SU-DHL-6 (cell line): ENCODE results near the gene GABBR1.

Experiments
- H2AFZ ChIP-seq: fragments of 200-600 bp; sonication (generic); 2 replicates; pipeline ENCODE4 v1.6.1; 2014; ENCODE audit warnings: low read depth, mild to moderate bottlenecking, moderate library complexity, mixed read lengths, antibody characterized with exemption, low read length; ENCODE audit not compliant: severe bottlenecking
- H3F3A ChIP-seq: fragments of 200-600 bp; shearing (Covaris generic); 2 replicates; pipeline ENCODE4 v1.6.0; 2016; ENCODE audit warnings: antibody characterized with exemption, mild to moderate bottlenecking; ENCODE audit not compliant: insufficient read depth
- H3K27ac ChIP-seq: fragments of 200-600 bp; sonication (generic); 2 replicates; pipeline ENCODE4 v1.5.1; 2016; ENCODE audit warnings: low read depth, mild to moderate bottlenecking, low read length, moderate library complexity, mixed read lengths
- H3K27me3 ChIP-seq: fragments of 200-600 bp; sonication (generic), shearing (Covaris generic); 2 replicates; pipeline ENCODE4 v1.6.0; 2014; ENCODE audit warnings: mild to moderate bottlenecking, low read length
- H3K36me3 ChIP-seq: fragments of 200-600 bp; sonication (generic); 2 replicates; pipeline ENCODE4 v1.6.1; 2014; ENCODE audit warnings: mild to moderate bottlenecking, low read length, mixed read lengths
- H3K4me2 ChIP-seq: fragments of 300-600, 200-600 bp; shearing (Covaris generic), sonication (generic); 2 replicates; pipeline ENCODE4 v1.6.0; 2014; ENCODE audit warnings: low read length, low read depth, mild to moderate bottlenecking; ENCODE audit not compliant: poor library complexity, severe bottlenecking
- H3K4me3 ChIP-seq: fragments of 200-600 bp; sonication (generic); 2 replicates; pipeline ENCODE4 v1.5.1; 2014; ENCODE audit warnings: antibody characterized with exemption, low read length, mild to moderate bottlenecking, mixed read lengths; ENCODE audit not compliant: insufficient read depth, poor library complexity, severe bottlenecking
- H3K79me2 ChIP-seq: fragments of 200-600 bp; sonication (generic); 2 replicates; pipeline ENCODE4 v1.6.1; 2014; ENCODE audit warnings: mild to moderate bottlenecking, low read length, moderate library complexity; ENCODE audit not compliant: insufficient read depth
- H3K9ac ChIP-seq: fragments of 200-600 bp; sonication (generic); 2 replicates; pipeline ENCODE4 v1.7.0; 2014; ENCODE audit warnings: mild to moderate bottlenecking, low read length
- H3K9me2 ChIP-seq: fragments of 200-600 bp; sonication (generic); replicated peaks from 2 replicates; pipeline ENCODE4 v1.6.1; 2014; ENCODE audit warnings: low read length; ENCODE audit not compliant: insufficient read depth
- H3K9me3 ChIP-seq: fragments of 200-600 bp; sonication (generic); 2 replicates; pipeline ENCODE4 v1.6.1; 2014; ENCODE audit warnings: low read length, mixed read lengths; ENCODE audit not compliant: insufficient read depth
- H4K20me1 ChIP-seq: fragments of 200-600 bp; sonication (generic); 2 replicates; pipeline ENCODE4 v1.6.1; 2014; ENCODE audit warnings: low read depth, mild to moderate bottlenecking, antibody characterized with exemption, low read length, moderate library complexity, mixed read lengths
- EZH2phosphoT487 ChIP-seq: fragments of 200-600 bp; sonication (generic), shearing (Covaris generic); conservative IDR thresholded peaks from 2 replicates; pipeline ENCODE4 v1.6.1; 2018; ENCODE audit warnings: mild to moderate bottlenecking, antibody characterized with exemption, low read length, moderate library complexity, mixed read lengths
- TF ChIP-seq, protein P1 (sequence below): fragments of 200-600 bp; sonication (generic); IDR thresholded peaks from one replicate; pipeline ENCODE4 v1.5.1; 2017; ENCODE audit warnings: antibody characterized with exemption, mild to moderate bottlenecking, low read length, moderate library complexity; ENCODE audit not compliant: insufficient read depth, poor library complexity, severe bottlenecking

GABBR1 gene

DNA sequence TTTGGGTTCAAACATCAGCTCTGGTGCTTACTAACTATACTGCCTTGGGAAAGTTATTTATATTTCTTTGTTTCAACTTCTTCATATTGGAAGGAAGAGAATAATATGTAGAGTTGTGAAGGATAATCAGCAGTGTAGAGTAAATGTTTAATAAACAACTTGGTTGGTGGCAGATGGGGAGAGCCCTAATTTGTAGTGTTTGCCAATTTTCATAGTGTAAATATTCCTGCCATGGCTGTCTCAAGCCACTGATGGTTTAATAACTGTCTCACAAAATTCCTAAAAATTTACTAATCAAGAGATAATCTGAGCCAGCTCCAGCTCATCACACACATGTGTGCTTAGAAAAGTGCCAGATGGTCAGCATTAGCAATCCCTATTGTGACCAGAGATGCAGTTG lies 48.2 kb downstream of the GABBR1 start, which contains the start of gene OR2H2:
Gene OR2H2, plus strand, starts transcription at position 301 of the 400 bp plus-strand sequence. CDS start 2,824 bp downstream, outside the sequence.
- no peaks in the 10 kb centered on the region for H4K20me1 ChIP-seq
- H3K79me2 ChIP-seq: no peaks in the 10 kb centered on the region
- no peaks in the 10 kb centered on the region for H3K9me3 ChIP-seq
- no peak within 1 kb of the TSS for H3K4me2 ChIP-seq
- H3F3A ChIP-seq: no peaks in the 10 kb centered on the region
- no peaks in the 10 kb centered on the region for H3K9me2 ChIP-seq
- no peaks in the 10 kb centered on the region for H3K36me3 ChIP-seq
- H2AFZ ChIP-seq: no peak within 1 kb of the TSS
- no peak within 1 kb of the TSS for H3K27ac ChIP-seq
- no peak within 1 kb of the TSS for H3K4me3 ChIP-seq
- TF ChIP-seq, protein P1, sequence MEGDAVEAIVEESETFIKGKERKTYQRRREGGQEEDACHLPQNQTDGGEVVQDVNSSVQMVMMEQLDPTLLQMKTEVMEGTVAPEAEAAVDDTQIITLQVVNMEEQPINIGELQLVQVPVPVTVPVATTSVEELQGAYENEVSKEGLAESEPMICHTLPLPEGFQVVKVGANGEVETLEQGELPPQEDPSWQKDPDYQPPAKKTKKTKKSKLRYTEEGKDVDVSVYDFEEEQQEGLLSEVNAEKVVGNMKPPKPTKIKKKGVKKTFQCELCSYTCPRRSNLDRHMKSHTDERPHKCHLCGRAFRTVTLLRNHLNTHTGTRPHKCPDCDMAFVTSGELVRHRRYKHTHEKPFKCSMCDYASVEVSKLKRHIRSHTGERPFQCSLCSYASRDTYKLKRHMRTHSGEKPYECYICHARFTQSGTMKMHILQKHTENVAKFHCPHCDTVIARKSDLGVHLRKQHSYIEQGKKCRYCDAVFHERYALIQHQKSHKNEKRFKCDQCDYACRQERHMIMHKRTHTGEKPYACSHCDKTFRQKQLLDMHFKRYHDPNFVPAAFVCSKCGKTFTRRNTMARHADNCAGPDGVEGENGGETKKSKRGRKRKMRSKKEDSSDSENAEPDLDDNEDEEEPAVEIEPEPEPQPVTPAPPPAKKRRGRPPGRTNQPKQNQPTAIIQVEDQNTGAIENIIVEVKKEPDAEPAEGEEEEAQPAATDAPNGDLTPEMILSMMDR: no peak
- no peak for TF ChIP-seq EZH2phosphoT487
- no peak within 1 kb of the TSS for H3K9ac ChIP-seq
- no peaks in the 10 kb centered on the region for H3K27me3 ChIP-seq

DNA sequence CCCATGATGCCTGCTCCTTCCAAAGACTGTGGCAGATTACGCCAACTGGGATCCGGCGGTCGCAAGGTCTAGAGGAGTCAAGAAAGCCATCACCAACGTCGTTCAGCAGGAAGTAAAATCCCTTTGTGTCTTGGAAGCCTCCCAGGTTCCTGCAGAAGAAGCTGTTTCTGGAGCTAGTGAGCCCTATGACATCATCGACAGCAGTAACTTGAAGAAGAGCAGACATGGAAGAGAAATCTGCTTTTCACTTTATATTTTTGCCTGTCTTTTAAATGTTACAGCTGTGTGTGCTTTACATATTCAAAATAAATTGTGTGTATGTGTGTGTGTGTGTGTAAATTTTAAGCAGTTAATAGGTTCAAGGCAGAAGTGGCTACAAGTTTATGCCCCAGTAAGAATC lies 55.4 kb downstream of the GABBR1 start:
- H3K4me2 ChIP-seq: no peak overlapping the region
- H3K27ac ChIP-seq: no peak overlapping the region
- H2AFZ ChIP-seq: no peak overlapping the region
- H3K27me3 ChIP-seq: no peaks in the 10 kb centered on the region
- no peaks in the 10 kb centered on the region for H3F3A ChIP-seq
- TF ChIP-seq, protein P1: no peak
- TF ChIP-seq EZH2phosphoT487: no peak
- no peak overlapping the region for H3K9ac ChIP-seq
- no peaks in the 10 kb centered on the region for H3K79me2 ChIP-seq
- H3K4me3 ChIP-seq: no peak overlapping the region
- H3K9me3 ChIP-seq: no peaks in the 10 kb centered on the region
- H4K20me1 ChIP-seq: no peaks in the 10 kb centered on the region
- no peaks in the 10 kb centered on the region for H3K36me3 ChIP-seq
- no peaks in the 10 kb centered on the region for H3K9me2 ChIP-seq

DNA sequence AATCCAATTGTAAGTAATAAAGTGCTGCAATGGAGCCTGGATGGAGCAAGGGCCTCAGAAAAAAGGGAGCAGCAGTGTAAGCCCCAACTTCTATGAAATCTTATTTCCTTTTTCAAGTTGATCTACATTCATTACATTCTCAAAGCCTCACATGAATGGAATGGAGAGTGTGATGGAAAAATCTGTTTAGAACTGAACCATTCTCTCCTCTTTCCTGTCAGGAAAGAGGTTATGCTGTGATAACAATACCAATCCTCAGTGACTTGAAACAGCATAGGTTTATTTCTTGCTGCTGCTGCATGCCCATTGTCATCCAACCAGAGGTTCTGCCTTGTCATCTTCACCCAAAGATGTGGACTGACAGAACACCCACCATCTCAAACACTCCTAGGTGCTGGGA lies 56.9 kb downstream of the GABBR1 start:
- no peak overlapping the region for H3K4me3 ChIP-seq
- no peaks in the 10 kb centered on the region for H4K20me1 ChIP-seq
- H2AFZ ChIP-seq: no peak overlapping the region
- no peak for TF ChIP-seq EZH2phosphoT487
- TF ChIP-seq, protein P1: no peak
- H3K9me3 ChIP-seq: no peaks in the 10 kb centered on the region
- H3K36me3 ChIP-seq: no peaks in the 10 kb centered on the region
- no peak overlapping the region for H3K9ac ChIP-seq
- no peaks in the 10 kb centered on the region for H3K9me2 ChIP-seq
- no peaks in the 10 kb centered on the region for H3K27me3 ChIP-seq
- no peak overlapping the region for H3K4me2 ChIP-seq
- no peaks in the 10 kb centered on the region for H3F3A ChIP-seq
- H3K79me2 ChIP-seq: no peaks in the 10 kb centered on the region
- H3K27ac ChIP-seq: no peak overlapping the region
